HepG2 (cell line): ENCODE data around the gene STK10.

Source experiments
- CREM ChIP-seq, 2 experiments: sonication (generic) in 1 of 2; formaldehyde crosslinking in 1 of 2; IDR thresholded peaks; 2 replicates each; pipeline versions ENCODE4 v1.4.0 to v1.6.1; 2016 to 2020; ENCODE audit warnings: antibody characterized with exemption in 1 of 2, mild to moderate bottlenecking in 1 of 2, missing genetic modification reagents in 1 of 2
- CTCF ChIP-seq: sonication (generic); formaldehyde crosslinking; IDR thresholded peaks from 2 replicates; pipeline ENCODE4 v1.5.0; 2020; ENCODE audit warnings: mild to moderate bottlenecking, missing genetic modification reagents, moderate library complexity
- EZH2 ChIP-seq: conservative IDR thresholded peaks from 2 replicates; pipeline ENCODE4 v1.6.1; 2012; ENCODE audit warnings: mild to moderate bottlenecking, low read depth, low read length, moderate library complexity
- MEF2D ChIP-seq: sonication (generic); formaldehyde crosslinking; IDR thresholded peaks from 2 replicates; pipeline ENCODE4 v1.5.1; 2020; ENCODE audit warnings: mild to moderate bottlenecking, missing genetic modification reagents
- POLR2A ChIP-seq, 2 experiments: IDR thresholded peaks; 2 replicates each; pipeline ENCODE4 v1.6.1; 2011; ENCODE audit warnings: low read depth in 2 of 2, low read length in 2 of 2, mild to moderate bottlenecking in 1 of 2, moderate library complexity in 1 of 2; ENCODE audit not compliant: insufficient read depth in 1 of 2
- TGIF2 ChIP-seq: IDR thresholded peaks from 2 replicates; pipeline ENCODE4 v1.6.1; 2016; ENCODE audit warnings: control low read depth, missing compliant biosample characterization
- TF ChIP-seq, protein P1 (sequence below): sonication (generic); formaldehyde crosslinking; IDR thresholded peaks from 2 replicates; pipeline ENCODE4 v1.4.0; 2020; ENCODE audit warnings: missing genetic modification reagents, borderline replicate concordance
- TF ChIP-seq, protein P2 (sequence below): sonication (generic); formaldehyde crosslinking; IDR thresholded peaks from 2 replicates; pipeline ENCODE4 v1.8.0; 2022; ENCODE audit warnings: missing genetic modification reagents, mild to moderate bottlenecking, inconsistent platforms, borderline replicate concordance

GRCh38 chr5:172105811-172106210 lies 82.2 kb downstream of the STK10 start:
- TF ChIP-seq EZH2, result no peak
- no peak for TF ChIP-seq CTCF (CRISPR knock-in tag)
- no peak for TF ChIP-seq CREM (IDR thresholded peaks at IDR 0.05)
- no peak for TF ChIP-seq CREM (CRISPR knock-in tag; IDR thresholded peaks at IDR 0.05)
- no peak for TF ChIP-seq POLR2A (IDR thresholded peaks at IDR 0.05; ENCODE audit: insufficient read depth in 1 of 2, low read depth in 2 of 2, low read length in 2 of 2)
- TF ChIP-seq MEF2D (CRISPR knock-in tag), result no peak
- TF ChIP-seq, protein P1, sequence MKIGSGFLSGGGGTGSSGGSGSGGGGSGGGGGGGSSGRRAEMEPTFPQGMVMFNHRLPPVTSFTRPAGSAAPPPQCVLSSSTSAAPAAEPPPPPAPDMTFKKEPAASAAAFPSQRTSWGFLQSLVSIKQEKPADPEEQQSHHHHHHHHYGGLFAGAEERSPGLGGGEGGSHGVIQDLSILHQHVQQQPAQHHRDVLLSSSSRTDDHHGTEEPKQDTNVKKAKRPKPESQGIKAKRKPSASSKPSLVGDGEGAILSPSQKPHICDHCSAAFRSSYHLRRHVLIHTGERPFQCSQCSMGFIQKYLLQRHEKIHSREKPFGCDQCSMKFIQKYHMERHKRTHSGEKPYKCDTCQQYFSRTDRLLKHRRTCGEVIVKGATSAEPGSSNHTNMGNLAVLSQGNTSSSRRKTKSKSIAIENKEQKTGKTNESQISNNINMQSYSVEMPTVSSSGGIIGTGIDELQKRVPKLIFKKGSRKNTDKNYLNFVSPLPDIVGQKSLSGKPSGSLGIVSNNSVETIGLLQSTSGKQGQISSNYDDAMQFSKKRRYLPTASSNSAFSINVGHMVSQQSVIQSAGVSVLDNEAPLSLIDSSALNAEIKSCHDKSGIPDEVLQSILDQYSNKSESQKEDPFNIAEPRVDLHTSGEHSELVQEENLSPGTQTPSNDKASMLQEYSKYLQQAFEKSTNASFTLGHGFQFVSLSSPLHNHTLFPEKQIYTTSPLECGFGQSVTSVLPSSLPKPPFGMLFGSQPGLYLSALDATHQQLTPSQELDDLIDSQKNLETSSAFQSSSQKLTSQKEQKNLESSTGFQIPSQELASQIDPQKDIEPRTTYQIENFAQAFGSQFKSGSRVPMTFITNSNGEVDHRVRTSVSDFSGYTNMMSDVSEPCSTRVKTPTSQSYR, result no peak
- no peak for TF ChIP-seq TGIF2 (CRISPR knock-in tag)
- TF ChIP-seq, protein P2, sequence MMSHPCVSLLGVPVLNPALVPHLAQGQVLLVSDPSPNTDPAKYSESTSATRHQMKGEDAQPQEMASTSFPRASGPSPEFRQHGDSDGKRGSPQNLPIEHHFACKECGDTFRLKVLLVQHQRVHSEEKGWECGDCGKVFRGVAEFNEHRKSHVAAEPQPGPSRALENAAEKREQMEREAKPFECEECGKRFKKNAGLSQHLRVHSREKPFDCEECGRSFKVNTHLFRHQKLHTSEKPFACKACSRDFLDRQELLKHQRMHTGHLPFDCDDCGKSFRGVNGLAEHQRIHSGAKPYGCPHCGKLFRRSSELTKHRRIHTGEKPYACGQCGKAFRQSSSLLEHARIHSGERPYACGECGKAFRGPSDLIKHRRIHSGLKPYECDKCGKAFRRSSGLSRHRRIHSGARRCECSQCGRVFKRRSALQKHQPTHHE (CRISPR knock-in tag), result no peak
